IMR-90 (cell line): ENCODE results near the gene GOLIM4. TPM values are rescaled to one million over a fixed set of nuclear protein-coding genes. Genes with fewer than 3 reads are reported as not detected.

ENCODE experiments used
- ATAC-seq: fragments of 200-7000 bp; cut with Tn5 transposase; 2 replicates; pipeline ENCODE4 v1.9.1; 2020; ENCODE audit warnings: low read depth, mild to moderate bottlenecking, moderate library complexity
- BruUV-seq: library from RNA; stranded (reverse); fragments of 400-500 nt; replicated peaks from 2 replicates; lab custom pipeline; 2021; lab: Mats Ljungman, UMichigan
- CTCF ChIA-PET: fragments of 300-600 bp; formaldehyde crosslinking; extraction: SDS; loops from one replicate; lab custom pipeline; 2021; ENCODE audit warnings: antibody characterized with exemption; lab: Yijun Ruan, JAX
- POLR2A ChIA-PET: fragments of 300-600 bp; sonication (Branson Sonifier 250); formaldehyde crosslinking; loops from one replicate; lab custom pipeline; 2022; ENCODE audit warnings: antibody characterized with exemption; ENCODE audit not compliant: unreplicated experiment; lab: Charles Lee
- DNase-seq: peaks from one replicate; pipeline ENCODE4 v3.0.0; 2013
- H2AFZ ChIP-seq: replicated peaks from 2 replicates; pipeline ENCODE3; 2013; ENCODE audit warnings: low read length, mild to moderate bottlenecking; ENCODE audit not compliant: poor library complexity
- H2AK5ac ChIP-seq: 2 replicates; pipeline ENCODE4 v1.6.1; 2013; ENCODE audit warnings: low read depth, low read length, inconsistent platforms
- H2AK9ac ChIP-seq: replicated peaks from 2 replicates; pipeline ENCODE3; 2013; ENCODE audit warnings: mild to moderate bottlenecking, low read depth, low read length, moderate library complexity; ENCODE audit not compliant: poor library complexity
- H2BK120ac ChIP-seq: 2 replicates; pipeline ENCODE4 v1.6.1; 2013; ENCODE audit warnings: low read depth, low read length, inconsistent platforms
- H2BK15ac ChIP-seq: 3 replicates; pipeline ENCODE4 v1.6.1; 2013; ENCODE audit warnings: low read depth, low read length, inconsistent platforms
- H2BK20ac ChIP-seq: 2 replicates; pipeline ENCODE4 v1.6.1; 2013; ENCODE audit warnings: low read depth, mild to moderate bottlenecking, inconsistent platforms, low read length, moderate library complexity
- H2BK5ac ChIP-seq: 2 replicates; pipeline ENCODE4 v1.6.1; 2013; ENCODE audit warnings: mild to moderate bottlenecking, low read depth, low read length, inconsistent platforms; ENCODE audit not compliant: poor library complexity, severe bottlenecking
- H3K14ac ChIP-seq: replicated peaks from 2 replicates; pipeline ENCODE4 v1.6.1; 2013; ENCODE audit warnings: low read depth, low read length, inconsistent platforms
- H3K18ac ChIP-seq: 2 replicates; pipeline ENCODE4 v1.6.1; 2013; ENCODE audit warnings: low read depth, low read length, control low read depth
- H3K23ac ChIP-seq: 2 replicates; pipeline ENCODE4 v1.6.1; 2013; ENCODE audit warnings: low read depth, low read length, inconsistent platforms
- H3K27ac ChIP-seq: 2 replicates; pipeline ENCODE4 v1.5.1; 2013; ENCODE audit warnings: mild to moderate bottlenecking, control low read depth, low read length; ENCODE audit not compliant: insufficient read depth
- H3K27me3 ChIP-seq: 2 replicates; pipeline ENCODE4 v1.6.1; 2013; ENCODE audit warnings: low read length; ENCODE audit not compliant: control insufficient read depth, insufficient read depth
- H3K36me3 ChIP-seq: 2 replicates; pipeline ENCODE4 v1.6.1; 2013; ENCODE audit warnings: low read length, mixed read lengths; ENCODE audit not compliant: control insufficient read depth, insufficient read depth
- H3K4ac ChIP-seq: 2 replicates; pipeline ENCODE4 v1.6.1; 2013; ENCODE audit warnings: low read depth, low read length, inconsistent platforms
- H3K4me1 ChIP-seq: 2 replicates; pipeline ENCODE4 v1.6.1; 2013; ENCODE audit warnings: low read length, mixed read lengths; ENCODE audit not compliant: control insufficient read depth, insufficient read depth
- H3K4me2 ChIP-seq: 2 replicates; pipeline ENCODE4 v1.6.1; 2013; ENCODE audit warnings: low read depth, mild to moderate bottlenecking, control low read depth, low read length, moderate library complexity
- H3K4me3 ChIP-seq: 2 replicates; pipeline ENCODE4 v1.5.1; 2013; ENCODE audit warnings: low read depth, mild to moderate bottlenecking, control low read depth, low read length, moderate library complexity; ENCODE audit not compliant: insufficient read depth
- H3K56ac ChIP-seq: 2 replicates; pipeline ENCODE4 v1.6.1; 2013; ENCODE audit warnings: low read length, inconsistent platforms; ENCODE audit not compliant: insufficient read depth; ENCODE audit errors: extremely low read depth
- H3K79me1 ChIP-seq, 2 experiments: 2 replicates each; pipeline ENCODE4 v1.6.1; 2013; ENCODE audit warnings: low read length in 2 of 2, inconsistent platforms in 1 of 2, low read depth in 1 of 2
- H3K9ac ChIP-seq: 2 replicates; pipeline ENCODE4 v1.6.1; 2013; ENCODE audit warnings: low read depth, low read length, control low read depth
- H3K9me1 ChIP-seq: 2 replicates; pipeline ENCODE4 v1.6.1; 2013; ENCODE audit warnings: low read length, inconsistent platforms; ENCODE audit not compliant: insufficient read depth
- H3K9me3 ChIP-seq: 2 replicates; pipeline ENCODE4 v1.6.1; 2013; ENCODE audit warnings: low read length; ENCODE audit not compliant: control insufficient read depth, insufficient read depth
- H4K20me1 ChIP-seq: 2 replicates; pipeline ENCODE4 v1.6.1; 2013; ENCODE audit warnings: low read length, inconsistent platforms; ENCODE audit not compliant: insufficient read depth
- H4K5ac ChIP-seq: 2 replicates; pipeline ENCODE4 v1.6.1; 2013; ENCODE audit warnings: mild to moderate bottlenecking, low read depth, low read length, control low read depth
- H4K8ac ChIP-seq, 2 experiments: 2 replicates each; pipeline ENCODE4 v1.6.1; 2013; ENCODE audit warnings: low read depth in 2 of 2, low read length in 2 of 2, control low read depth in 1 of 2, inconsistent platforms in 1 of 2
- H4K91ac ChIP-seq: 2 replicates; pipeline ENCODE4 v1.6.1; 2013; ENCODE audit warnings: low read depth, low read length, inconsistent platforms; ENCODE audit not compliant: insufficient read depth
- CHD1 ChIP-seq: IDR thresholded peaks from 2 replicates; pipeline ENCODE4 v1.6.1; 2012; ENCODE audit warnings: low read depth, low read length, improper control_type of control experiment
- RAD21 ChIP-seq: IDR thresholded peaks from 2 replicates; pipeline ENCODE4 v1.6.1; 2012; ENCODE audit warnings: low read length, improper control_type of control experiment
- SMC3 ChIP-seq: fragments of 150-350 bp; IDR thresholded peaks from 2 replicates; pipeline ENCODE4 v1.6.1; 2016; ENCODE audit warnings: low read depth, mild to moderate bottlenecking, antibody characterized with exemption, low read length, moderate library complexity
- WGBS, 2 experiments: methylation state at CpG; one replicate each; pipeline versions ENCODE4 v1.1.5 to v1.1.7; 2013; ENCODE audit warnings: missing lambda C conversion rate in 2 of 2; ENCODE audit not compliant: insufficient read length in 1 of 2; ENCODE audit errors: extremely low coverage in 2 of 2; 5-methylcytosine and 5-hydroxymethylcytosine counted together
- dilution Hi-C: fragments of 300-500 bp; cut with HindIII; formaldehyde crosslinking; loops from one replicate; pipeline ENCODE4 v1.14.3; 2018; ENCODE audit warnings: low sequenced_read_pairs; ENCODE audit not compliant: unreplicated experiment
- in situ Hi-C: fragments of 300-500 bp; cut with MboI; formaldehyde crosslinking; loops from 3 replicates; pipeline ENCODE4 v1.14.3; 2019; ENCODE audit warnings: low sequenced_read_pairs, inconsistent platforms, mixed read lengths
- intact Hi-C: fragments of 100-400 bp; cut with micrococcal nuclease; formaldehyde crosslinking; loops from 2 replicates; pipeline ENCODE4 v1.10.0; 2022
- polyA plus RNA-seq, 3 experiments: library from polyadenylated mRNA; depleted of rRNA; stranded (reverse); fragments of >200 nt; gene quantifications; 2 replicates each; pipeline ENCODE4 v1.2.3, GENCODE V29; 2012; ENCODE audit warnings: low replicate concordance in 1 of 3
- total RNA-seq: library from RNA; depleted of rRNA; stranded (reverse); fragments of >200 nt; gene quantifications from 2 replicates; pipeline ENCODE4 v1.2.3, GENCODE V29; 2012
- TF ChIP-seq, protein P1 (sequence below): conservative IDR thresholded peaks from 2 replicates; pipeline ENCODE4 v1.5.1; 2012; ENCODE audit warnings: mild to moderate bottlenecking, low read depth, low read length, improper control_type of control experiment

Gene GOLIM4
- total and polyA plus RNA-seq, 2 of the 4 experiments (the other 2 are of a cell fraction) = 44.6 to 71.2 TPM

- no peak overlapping the region for H3K9ac ChIP-seq
- no CpG with 5 or more reads among the region's 3 CpGs for WGBS, 2 experiments
- H4K8ac ChIP-seq = no peak overlapping the region
- H3K27ac ChIP-seq = no peak overlapping the region
- H3K14ac ChIP-seq = no peak overlapping the region
- in situ Hi-C loops (no loop called here), intact Hi-C loops (no loop called here), dilution Hi-C loops (no loop called here)
- BruUV-seq = no TSS peak
- H3K36me3 ChIP-seq = no peaks in the 10 kb centered on the region
- no peak overlapping the region for H3K18ac ChIP-seq
- no peaks in the 10 kb centered on the region for H3K4me1 ChIP-seq
- H2BK5ac ChIP-seq = no peak overlapping the region
- no peak for TF ChIP-seq RAD21
- no peak for TF ChIP-seq CHD1
- TF ChIP-seq, protein P1, sequence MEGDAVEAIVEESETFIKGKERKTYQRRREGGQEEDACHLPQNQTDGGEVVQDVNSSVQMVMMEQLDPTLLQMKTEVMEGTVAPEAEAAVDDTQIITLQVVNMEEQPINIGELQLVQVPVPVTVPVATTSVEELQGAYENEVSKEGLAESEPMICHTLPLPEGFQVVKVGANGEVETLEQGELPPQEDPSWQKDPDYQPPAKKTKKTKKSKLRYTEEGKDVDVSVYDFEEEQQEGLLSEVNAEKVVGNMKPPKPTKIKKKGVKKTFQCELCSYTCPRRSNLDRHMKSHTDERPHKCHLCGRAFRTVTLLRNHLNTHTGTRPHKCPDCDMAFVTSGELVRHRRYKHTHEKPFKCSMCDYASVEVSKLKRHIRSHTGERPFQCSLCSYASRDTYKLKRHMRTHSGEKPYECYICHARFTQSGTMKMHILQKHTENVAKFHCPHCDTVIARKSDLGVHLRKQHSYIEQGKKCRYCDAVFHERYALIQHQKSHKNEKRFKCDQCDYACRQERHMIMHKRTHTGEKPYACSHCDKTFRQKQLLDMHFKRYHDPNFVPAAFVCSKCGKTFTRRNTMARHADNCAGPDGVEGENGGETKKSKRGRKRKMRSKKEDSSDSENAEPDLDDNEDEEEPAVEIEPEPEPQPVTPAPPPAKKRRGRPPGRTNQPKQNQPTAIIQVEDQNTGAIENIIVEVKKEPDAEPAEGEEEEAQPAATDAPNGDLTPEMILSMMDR = no peak
- TF ChIP-seq SMC3 = no peak
- no peak for ATAC-seq
- POLR2A ChIA-PET = no interaction called here
- H4K5ac ChIP-seq = no peak overlapping the region
- no peaks in the 10 kb centered on the region for H3K79me1 ChIP-seq
- CTCF ChIA-PET = no interaction called here
- no peak overlapping the region for H2AK9ac ChIP-seq
- no peaks in the 10 kb centered on the region for H3K9me1 ChIP-seq
- H2BK15ac ChIP-seq = no peak overlapping the region
- H4K91ac ChIP-seq = no peak overlapping the region
- no peak overlapping the region for H2BK20ac ChIP-seq
- DNase-seq = no peak
- H2AK5ac ChIP-seq = no peak overlapping the region
- no peaks in the 10 kb centered on the region for H3K27me3 ChIP-seq
- no peaks in the 10 kb centered on the region for H4K20me1 ChIP-seq
- no peaks in the 10 kb centered on the region for H3K9me3 ChIP-seq
- H3K4ac ChIP-seq = no peak overlapping the region
- H3K4me2 ChIP-seq = no peak overlapping the region
- H3K56ac ChIP-seq = no peak overlapping the region
- peak overlapping the region; percentile 39; the same call in 1 of the 2 replicates for H2BK120ac ChIP-seq
- H3K4me3 ChIP-seq = no peak overlapping the region
- no peak overlapping the region for H3K23ac ChIP-seq
- no peak overlapping the region for H2AFZ ChIP-seq
Measured at GRCh38 chr3:167978071-167978470, 117.7 kb downstream of the GOLIM4 start.
